Measurements from ENCODE around the gene EXOSC3. TPM values are rescaled to one million over a fixed set of nuclear protein-coding genes. Genes with fewer than 3 reads are reported as not detected.

EXOSC3 gene
- total RNA-seq, 1 experiment from 2014 or later: 44.8 TPM

DNA sequence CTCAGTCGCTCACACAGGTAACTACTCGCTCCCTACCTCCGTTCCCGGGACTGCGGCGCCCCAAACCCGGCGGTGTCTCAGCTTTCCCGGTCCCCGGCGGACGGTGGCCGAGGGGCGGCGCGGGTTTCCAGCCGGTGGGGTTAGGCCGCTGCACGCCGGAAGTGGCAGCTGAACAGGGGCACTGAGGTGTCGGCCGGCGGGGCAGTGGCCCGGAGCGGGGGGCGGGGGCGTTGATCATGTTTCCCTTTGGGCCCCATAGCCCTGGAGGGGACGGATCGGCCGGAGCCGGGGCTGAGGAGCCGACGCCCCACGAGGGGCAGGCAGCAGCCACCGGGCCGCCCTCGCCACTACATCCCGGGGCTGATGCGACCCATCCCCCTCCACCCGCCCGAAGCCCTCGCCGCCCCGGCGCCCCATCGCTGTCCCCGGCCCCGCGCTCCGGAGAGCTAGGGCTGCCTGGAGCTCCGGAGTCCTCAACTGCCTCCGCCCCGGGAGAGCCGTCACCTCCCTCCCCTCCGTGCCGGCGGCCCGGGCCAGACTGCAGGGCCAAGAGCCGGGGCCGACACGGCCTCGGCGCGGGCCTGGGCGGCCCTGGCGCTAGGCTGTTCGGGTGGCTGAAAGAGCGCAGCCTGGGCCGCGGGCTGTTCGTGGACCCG lies 15.9 kb upstream of the EXOSC3 start, which contains the start of gene DCAF10:
Gene DCAF10, plus strand, starts transcription at position 167 of the 656 bp plus-strand sequence. Its CDS starts 70 bp downstream, at position 237.
- Mint-ChIP-seq H3K27ac (ENCODE audit: low read depth, unreplicated experiment) (peak within 1 kb of the TSS; percentile 50), H3K36me3 (ENCODE audit: insufficient read depth, unreplicated experiment) (no peaks in the 10 kb centered on the region), H3K4me3 (ENCODE audit: unreplicated experiment) (peak within 1 kb of the TSS; percentile 88), H3K9me3 (ENCODE audit: unreplicated experiment) (no peaks in the 10 kb centered on the region), H3K4me1 (ENCODE audit: insufficient read depth, unreplicated experiment) (peaks cover 21% of the 10 kb centered on the region), H3K27me3 (ENCODE audit: insufficient read depth, unreplicated experiment) (no peaks in the 10 kb centered on the region)
- no TSS peak for BruUV-seq (replicated peaks)
- peak; percentile 82 for DNase-seq (ENCODE audit: unreplicated experiment)
- ChIA-PET CTCF (interaction anchor here (0.7 to 1.0 kb wide), 3 partner anchors 9 to 207 kb away, joined by 3 to 5 read pairs (median 3); no protein-coding TSS in a partner anchor), POLR2A (interaction anchor here (0.6 to 7.1 kb wide), 22 partner anchors 10 to 337 kb away, joined by 3 to 121 read pairs (median 4); partner anchors contain the start of genes EXOSC3, FBXO10, POLR1E and TOMM5)
- TF ChIP-seq, protein P1, sequence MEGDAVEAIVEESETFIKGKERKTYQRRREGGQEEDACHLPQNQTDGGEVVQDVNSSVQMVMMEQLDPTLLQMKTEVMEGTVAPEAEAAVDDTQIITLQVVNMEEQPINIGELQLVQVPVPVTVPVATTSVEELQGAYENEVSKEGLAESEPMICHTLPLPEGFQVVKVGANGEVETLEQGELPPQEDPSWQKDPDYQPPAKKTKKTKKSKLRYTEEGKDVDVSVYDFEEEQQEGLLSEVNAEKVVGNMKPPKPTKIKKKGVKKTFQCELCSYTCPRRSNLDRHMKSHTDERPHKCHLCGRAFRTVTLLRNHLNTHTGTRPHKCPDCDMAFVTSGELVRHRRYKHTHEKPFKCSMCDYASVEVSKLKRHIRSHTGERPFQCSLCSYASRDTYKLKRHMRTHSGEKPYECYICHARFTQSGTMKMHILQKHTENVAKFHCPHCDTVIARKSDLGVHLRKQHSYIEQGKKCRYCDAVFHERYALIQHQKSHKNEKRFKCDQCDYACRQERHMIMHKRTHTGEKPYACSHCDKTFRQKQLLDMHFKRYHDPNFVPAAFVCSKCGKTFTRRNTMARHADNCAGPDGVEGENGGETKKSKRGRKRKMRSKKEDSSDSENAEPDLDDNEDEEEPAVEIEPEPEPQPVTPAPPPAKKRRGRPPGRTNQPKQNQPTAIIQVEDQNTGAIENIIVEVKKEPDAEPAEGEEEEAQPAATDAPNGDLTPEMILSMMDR (IDR thresholded peaks at IDR 0.05; ENCODE audit: unreplicated experiment): no peak
- intact Hi-C loops (cut with micrococcal nuclease): loop anchor here (10.0 kb wide), 1 partner anchor 316 kb away; the partner anchor contains the start of gene POLR1E

DNA sequence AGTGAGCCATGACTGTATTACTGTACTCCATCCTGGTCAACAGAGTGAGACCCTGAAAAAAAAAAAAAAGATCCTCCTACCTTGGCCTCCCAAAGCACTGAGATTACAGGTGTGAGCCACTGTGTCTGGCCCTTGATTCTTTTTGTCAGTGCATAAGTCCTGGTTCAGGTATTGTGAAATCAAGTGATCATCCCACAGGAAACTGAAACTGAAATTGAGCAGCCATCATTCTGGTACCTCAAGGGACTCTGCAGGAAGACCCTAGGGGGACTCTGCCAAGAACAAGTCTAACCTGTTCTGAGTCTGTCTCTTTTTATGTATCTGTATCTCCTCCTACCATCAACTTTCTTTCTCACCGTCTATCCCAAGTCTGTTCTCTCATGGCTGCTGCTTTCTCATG lies 13.8 kb upstream of the EXOSC3 start:
- intact Hi-C loops (cut with micrococcal nuclease): no loop called here
- BruUV-seq (replicated peaks): no TSS peak
- Mint-ChIP-seq H3K4me3 (ENCODE audit: unreplicated experiment) (no peak overlapping the region), H3K27me3 (ENCODE audit: insufficient read depth, unreplicated experiment) (no peaks in the 10 kb centered on the region), H3K27ac (ENCODE audit: low read depth, unreplicated experiment) (no peak overlapping the region), H3K4me1 (ENCODE audit: insufficient read depth, unreplicated experiment) (peaks cover 15% of the 10 kb centered on the region), H3K9me3 (ENCODE audit: unreplicated experiment) (no peaks in the 10 kb centered on the region), H3K36me3 (ENCODE audit: insufficient read depth, unreplicated experiment) (no peaks in the 10 kb centered on the region)
- ChIA-PET CTCF (no interaction called here), POLR2A (interaction anchor here (2.5 to 7.1 kb wide), 2 partner anchors 14 to 206 kb away, joined by 8 to 121 read pairs; partner anchors contain the start of genes EXOSC3 and TOMM5)
- no peak for DNase-seq (ENCODE audit: unreplicated experiment)
- TF ChIP-seq, protein P1 (IDR thresholded peaks at IDR 0.05; ENCODE audit: unreplicated experiment): no peak

DNA sequence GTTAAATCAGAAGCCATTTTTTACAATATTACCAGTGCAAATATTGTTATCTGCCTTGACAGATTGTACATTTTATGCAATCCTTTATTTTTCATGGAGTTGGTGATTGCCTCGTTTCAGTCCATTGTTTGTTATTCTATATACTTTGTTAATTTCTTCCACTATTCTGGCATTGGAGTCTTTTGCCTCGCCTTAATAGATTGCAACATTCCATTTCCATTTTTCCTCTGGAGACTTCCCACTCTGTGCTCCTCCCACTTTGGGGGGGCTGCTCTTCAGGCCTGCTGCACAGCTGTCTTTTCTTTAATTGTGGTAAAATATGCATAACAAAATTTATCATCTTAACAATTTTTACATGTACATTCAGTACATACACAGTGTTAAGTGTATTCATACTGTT lies 11.4 kb upstream of the EXOSC3 start:
- Mint-ChIP-seq H3K9me3 (ENCODE audit: unreplicated experiment) (no peaks in the 10 kb centered on the region), H3K36me3 (ENCODE audit: insufficient read depth, unreplicated experiment) (no peaks in the 10 kb centered on the region), H3K4me1 (ENCODE audit: insufficient read depth, unreplicated experiment) (peaks cover 6% of the 10 kb centered on the region), H3K27me3 (ENCODE audit: insufficient read depth, unreplicated experiment) (no peaks in the 10 kb centered on the region), H3K4me3 (ENCODE audit: unreplicated experiment) (no peak overlapping the region), H3K27ac (ENCODE audit: low read depth, unreplicated experiment) (no peak overlapping the region)
- ChIA-PET POLR2A (interaction anchor here (1.7 kb wide), 1 partner anchor 11 kb away, joined by 8 read pairs; the partner anchor contains the start of gene EXOSC3), CTCF (no interaction called here)
- TF ChIP-seq, protein P1 (IDR thresholded peaks at IDR 0.05; ENCODE audit: unreplicated experiment): no peak
- DNase-seq (ENCODE audit: unreplicated experiment): no peak
- BruUV-seq (replicated peaks): no TSS peak
- intact Hi-C loops (cut with micrococcal nuclease): no loop called here

DNA sequence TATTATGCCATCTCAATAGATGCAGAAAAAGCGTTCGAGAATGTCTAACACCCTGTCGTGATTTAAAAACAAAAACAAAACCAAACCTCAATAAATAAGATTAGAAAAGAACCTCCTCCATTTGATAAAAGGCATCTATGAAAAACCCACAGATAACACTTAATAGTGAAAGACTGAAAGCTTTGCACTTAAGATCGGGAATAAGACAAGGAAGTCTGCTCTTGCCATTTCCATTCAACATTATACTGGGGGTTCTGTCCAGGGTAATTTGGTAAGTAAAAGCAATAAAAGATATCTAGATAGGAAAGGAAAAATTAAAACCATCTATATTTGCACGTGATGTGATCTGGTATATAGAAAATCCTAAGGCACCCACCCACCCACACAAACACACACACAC lies 7.3 kb upstream of the EXOSC3 start:
- Mint-ChIP-seq H3K4me3 (ENCODE audit: unreplicated experiment) (no peak overlapping the region), H3K27ac (ENCODE audit: low read depth, unreplicated experiment) (no peak overlapping the region), H3K27me3 (ENCODE audit: insufficient read depth, unreplicated experiment) (no peaks in the 10 kb centered on the region), H3K36me3 (ENCODE audit: insufficient read depth, unreplicated experiment) (peaks cover 3% of the 10 kb centered on the region), H3K4me1 (ENCODE audit: insufficient read depth, unreplicated experiment) (no peaks in the 10 kb centered on the region), H3K9me3 (ENCODE audit: unreplicated experiment) (no peaks in the 10 kb centered on the region)
- TF ChIP-seq, protein P1 (IDR thresholded peaks at IDR 0.05; ENCODE audit: unreplicated experiment): no peak
- no TSS peak for BruUV-seq (replicated peaks)
- POLR2A ChIA-PET: no interaction called here
- CTCF ChIA-PET: no interaction called here
- DNase-seq (ENCODE audit: unreplicated experiment): no peak
- intact Hi-C loops (cut with micrococcal nuclease): no loop called here
